HFF-Myc (cell line): ENCODE data around the gene ENTHD1.
"Not testable (repeated sequence)": the region's sequence is repeated elsewhere in the genome, so short reads cannot be mapped to it uniquely, and the experiment has no call there.

Experiments used
- DNase-seq: peaks from one replicate; pipeline ENCODE4 v3.0.0-alpha.2; 2011; ENCODE audit warnings: low read depth; ENCODE audit errors: extremely low read depth
- H3K4me3 ChIP-seq: replicated peaks from 2 replicates; pipeline ENCODE4 v1.5.1; 2011; ENCODE audit warnings: low read depth, mild to moderate bottlenecking, control low read depth, low read length
- TF ChIP-seq, protein P1 (sequence below): IDR thresholded peaks from 2 replicates; pipeline ENCODE4 v1.5.1; 2012; ENCODE audit warnings: mild to moderate bottlenecking, low read depth, low read length, control low read depth; ENCODE audit errors: missing control alignments

Gene ENTHD1

DNA sequence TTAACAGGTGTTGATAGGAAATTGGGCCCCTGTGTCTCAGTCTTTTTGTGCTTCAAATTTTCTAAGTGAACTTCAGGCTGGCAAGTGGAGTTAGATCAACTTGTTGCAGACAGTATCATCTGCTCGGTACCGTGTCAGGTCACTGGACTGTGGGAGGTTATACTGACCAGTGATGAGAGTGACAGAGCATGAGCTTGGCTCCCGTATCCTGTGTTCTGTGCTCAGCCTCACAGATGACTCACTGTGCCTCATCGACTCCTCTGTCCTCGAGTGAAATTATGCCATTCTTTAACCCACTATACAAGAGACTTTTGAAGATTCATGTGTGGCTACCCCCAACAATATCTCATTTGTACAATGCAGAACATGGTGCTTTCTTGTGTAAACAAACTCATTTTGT is 15.2 kb upstream of the ENTHD1 start:
- DNase-seq, result no peak
- no peak overlapping the region for H3K4me3 ChIP-seq
- TF ChIP-seq, protein P1, sequence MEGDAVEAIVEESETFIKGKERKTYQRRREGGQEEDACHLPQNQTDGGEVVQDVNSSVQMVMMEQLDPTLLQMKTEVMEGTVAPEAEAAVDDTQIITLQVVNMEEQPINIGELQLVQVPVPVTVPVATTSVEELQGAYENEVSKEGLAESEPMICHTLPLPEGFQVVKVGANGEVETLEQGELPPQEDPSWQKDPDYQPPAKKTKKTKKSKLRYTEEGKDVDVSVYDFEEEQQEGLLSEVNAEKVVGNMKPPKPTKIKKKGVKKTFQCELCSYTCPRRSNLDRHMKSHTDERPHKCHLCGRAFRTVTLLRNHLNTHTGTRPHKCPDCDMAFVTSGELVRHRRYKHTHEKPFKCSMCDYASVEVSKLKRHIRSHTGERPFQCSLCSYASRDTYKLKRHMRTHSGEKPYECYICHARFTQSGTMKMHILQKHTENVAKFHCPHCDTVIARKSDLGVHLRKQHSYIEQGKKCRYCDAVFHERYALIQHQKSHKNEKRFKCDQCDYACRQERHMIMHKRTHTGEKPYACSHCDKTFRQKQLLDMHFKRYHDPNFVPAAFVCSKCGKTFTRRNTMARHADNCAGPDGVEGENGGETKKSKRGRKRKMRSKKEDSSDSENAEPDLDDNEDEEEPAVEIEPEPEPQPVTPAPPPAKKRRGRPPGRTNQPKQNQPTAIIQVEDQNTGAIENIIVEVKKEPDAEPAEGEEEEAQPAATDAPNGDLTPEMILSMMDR, result no peak

- no peak overlapping the region for H3K4me3 ChIP-seq
- TF ChIP-seq, protein P1, result no peak
Measured at GRCh38 chr22:39908136-39908535, 14.6 kb upstream of the ENTHD1 start.

GRCh38 chr22:39907605-39908097 is 14.1 kb upstream of the ENTHD1 start:
- H3K4me3 ChIP-seq, result no peak overlapping the region
- TF ChIP-seq, protein P1, result no peak
- no peak for DNase-seq

More at GRCh38 chr22:39908136-39908535, 14.6 kb upstream of the ENTHD1 start:
- DNase-seq, result no peak

- no peak overlapping the region for H3K4me3 ChIP-seq
- TF ChIP-seq, protein P1, result no peak
- no peak for DNase-seq
Measured at GRCh38 chr22:39907047-39907446, 13.5 kb upstream of the ENTHD1 start.

DNA sequence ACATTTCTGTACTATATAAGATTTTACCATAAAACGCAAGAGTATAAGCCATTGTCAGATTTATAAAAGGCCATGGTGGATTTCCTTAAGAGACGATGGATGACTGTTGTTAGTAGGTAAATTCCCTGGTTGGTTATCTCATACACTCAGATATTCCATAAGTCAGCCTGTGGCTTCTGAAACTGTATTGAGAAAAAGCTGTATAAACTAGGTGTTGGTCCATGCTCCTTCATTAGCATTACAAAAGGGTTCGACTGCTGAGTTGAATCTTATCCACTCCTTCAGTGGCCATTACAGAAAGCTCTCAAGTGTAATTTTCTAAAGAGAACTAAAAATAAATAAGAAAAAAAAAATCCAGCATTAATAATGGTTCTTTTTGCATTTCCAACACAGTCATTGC is 12.6 kb upstream of the ENTHD1 start:
- DNase-seq, result no peak
- no peak overlapping the region for H3K4me3 ChIP-seq
- TF ChIP-seq, protein P1, result no peak

DNA sequence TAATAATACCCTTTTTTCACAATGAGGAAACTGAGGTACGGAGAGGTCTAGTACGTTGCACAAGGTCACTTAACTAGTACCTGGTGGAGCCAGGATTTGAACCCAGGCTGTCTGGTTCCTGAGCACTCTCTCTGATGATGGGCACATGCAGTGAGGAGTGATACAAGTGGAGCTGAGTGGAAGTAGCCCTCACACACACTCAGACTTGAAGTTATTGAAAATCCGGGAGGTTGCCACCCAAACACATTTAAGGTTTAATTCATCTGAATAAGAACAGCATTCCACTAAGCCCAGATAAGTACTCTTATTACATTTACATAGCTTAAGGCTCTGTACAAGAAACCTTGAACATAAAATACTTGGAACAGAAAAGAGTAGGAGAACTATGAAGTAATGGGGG is 12.1 kb upstream of the ENTHD1 start:
- no peak for DNase-seq
- H3K4me3 ChIP-seq, result no peak overlapping the region
- TF ChIP-seq, protein P1, result no peak

GRCh38 chr22:39904862-39905261 is 11.3 kb upstream of the ENTHD1 start:
- TF ChIP-seq, protein P1, result no peak
- no peak for DNase-seq
- H3K4me3 ChIP-seq, result no peak overlapping the region

GRCh38 chr22:39904024-39904423 is 10.5 kb upstream of the ENTHD1 start:
- not testable (repeated sequence) for H3K4me3 ChIP-seq, DNase-seq
